ENCODE data around the gene FLYWCH2. TPM values are rescaled to one million over a fixed set of nuclear protein-coding genes. Genes with fewer than 3 reads are reported as not detected.
A peak's percentile ranks its signal among the peaks of the same experiment; 100 is the strongest.

FLYWCH2 gene
- total and polyA plus RNA-seq, 9 of the 15 experiments (the other 6 are each of a cell fraction or from before 2014, with no cell fraction given), result 0.70 to 55.5 (median 7.6) TPM

- TF ChIP-seq PATZ1 (CRISPR knock-in tag; IDR thresholded peaks at IDR 0.05; ENCODE audit: borderline replicate concordance), result no peak
- no peak for TF ChIP-seq SNIP1 (IDR thresholded peaks at IDR 0.05; ENCODE audit: low read depth)
- no peak for TF ChIP-seq MLX (CRISPR knock-in tag; conservative IDR thresholded peaks at IDR 0.05)
- TF ChIP-seq LEF1 (IDR thresholded peaks at IDR 0.05), result no peak
- peak; percentile 75 for TF ChIP-seq NFE2 (IDR thresholded peaks at IDR 0.05; ENCODE audit: low read depth)
- TF ChIP-seq, protein P1, sequence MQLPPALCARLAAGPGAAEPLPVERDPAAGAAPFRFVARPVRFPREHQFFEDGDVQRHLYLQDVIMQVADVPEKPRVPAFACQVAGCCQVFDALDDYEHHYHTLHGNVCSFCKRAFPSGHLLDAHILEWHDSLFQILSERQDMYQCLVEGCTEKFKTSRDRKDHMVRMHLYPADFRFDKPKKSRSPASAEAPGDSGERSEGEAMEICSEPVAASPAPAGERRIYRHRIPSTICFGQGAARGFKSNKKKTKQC (CRISPR knock-in tag; IDR thresholded peaks at IDR 0.05), result no peak
- TF ChIP-seq MBD2 (IDR thresholded peaks at IDR 0.05; ENCODE audit: borderline replicate concordance, low read depth), result no peak
- TF ChIP-seq, protein P2, sequence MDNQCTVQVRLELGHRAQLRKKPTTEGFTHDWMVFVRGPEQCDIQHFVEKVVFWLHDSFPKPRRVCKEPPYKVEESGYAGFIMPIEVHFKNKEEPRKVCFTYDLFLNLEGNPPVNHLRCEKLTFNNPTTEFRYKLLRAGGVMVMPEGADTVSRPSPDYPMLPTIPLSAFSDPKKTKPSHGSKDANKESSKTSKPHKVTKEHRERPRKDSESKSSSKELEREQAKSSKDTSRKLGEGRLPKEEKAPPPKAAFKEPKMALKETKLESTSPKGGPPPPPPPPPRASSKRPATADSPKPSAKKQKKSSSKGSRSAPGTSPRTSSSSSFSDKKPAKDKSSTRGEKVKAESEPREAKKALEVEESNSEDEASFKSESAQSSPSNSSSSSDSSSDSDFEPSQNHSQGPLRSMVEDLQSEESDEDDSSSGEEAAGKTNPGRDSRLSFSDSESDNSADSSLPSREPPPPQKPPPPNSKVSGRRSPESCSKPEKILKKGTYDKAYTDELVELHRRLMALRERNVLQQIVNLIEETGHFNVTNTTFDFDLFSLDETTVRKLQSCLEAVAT (IDR thresholded peaks at IDR 0.05), result no peak
- TF ChIP-seq, protein P3, sequence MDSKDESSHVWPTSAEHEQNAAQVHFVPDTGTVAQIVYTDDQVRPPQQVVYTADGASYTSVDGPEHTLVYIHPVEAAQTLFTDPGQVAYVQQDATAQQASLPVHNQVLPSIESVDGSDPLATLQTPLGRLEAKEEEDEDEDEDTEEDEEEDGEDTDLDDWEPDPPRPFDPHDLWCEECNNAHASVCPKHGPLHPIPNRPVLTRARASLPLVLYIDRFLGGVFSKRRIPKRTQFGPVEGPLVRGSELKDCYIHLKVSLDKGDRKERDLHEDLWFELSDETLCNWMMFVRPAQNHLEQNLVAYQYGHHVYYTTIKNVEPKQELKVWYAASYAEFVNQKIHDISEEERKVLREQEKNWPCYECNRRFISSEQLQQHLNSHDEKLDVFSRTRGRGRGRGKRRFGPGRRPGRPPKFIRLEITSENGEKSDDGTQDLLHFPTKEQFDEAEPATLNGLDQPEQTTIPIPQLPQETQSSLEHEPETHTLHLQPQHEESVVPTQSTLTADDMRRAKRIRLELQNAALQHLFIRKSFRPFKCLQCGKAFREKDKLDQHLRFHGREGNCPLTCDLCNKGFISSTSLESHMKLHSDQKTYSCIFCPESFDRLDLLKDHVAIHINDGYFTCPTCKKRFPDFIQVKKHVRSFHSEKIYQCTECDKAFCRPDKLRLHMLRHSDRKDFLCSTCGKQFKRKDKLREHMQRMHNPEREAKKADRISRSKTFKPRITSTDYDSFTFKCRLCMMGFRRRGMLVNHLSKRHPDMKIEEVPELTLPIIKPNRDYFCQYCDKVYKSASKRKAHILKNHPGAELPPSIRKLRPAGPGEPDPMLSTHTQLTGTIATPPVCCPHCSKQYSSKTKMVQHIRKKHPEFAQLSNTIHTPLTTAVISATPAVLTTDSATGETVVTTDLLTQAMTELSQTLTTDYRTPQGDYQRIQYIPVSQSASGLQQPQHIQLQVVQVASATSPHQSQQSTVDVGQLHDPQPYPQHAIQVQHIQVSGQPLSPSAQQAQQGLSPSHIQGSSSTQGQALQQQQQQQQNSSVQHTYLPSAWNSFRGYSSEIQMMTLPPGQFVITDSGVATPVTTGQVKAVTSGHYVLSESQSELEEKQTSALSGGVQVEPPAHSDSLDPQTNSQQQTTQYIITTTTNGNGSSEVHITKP (IDR thresholded peaks at IDR 0.05; ENCODE audit: partially characterized antibody), result no peak
- TF ChIP-seq BRD4 (IDR thresholded peaks at IDR 0.05), result no peak
- no peak for TF ChIP-seq PRPF4 (IDR thresholded peaks at IDR 0.05; ENCODE audit: insufficient read depth, low read depth, low read length, poor library complexity, severe bottlenecking)
- no peak for TF ChIP-seq DDX20 (tag; IDR thresholded peaks at IDR 0.05; ENCODE audit: low read depth)
- no peak for TF ChIP-seq TRIM24 (IDR thresholded peaks at IDR 0.05)
- TF ChIP-seq MED1 (CRISPR knock-in tag; IDR thresholded peaks at IDR 0.05; ENCODE audit: borderline replicate concordance), result no peak
These were observed 29.6 kb downstream of the FLYWCH2 start (continued) for GRCh38 chr16:2912330-2913199.
